DMS 273 treated with DMSO at 0.1 percent for 48 hours (cell line): ENCODE measurements around the gene EZH1.
"Not testable (repeated sequence)": the region's sequence is repeated elsewhere in the genome, so short reads cannot be mapped to it uniquely, and the experiment has no call there.

Source experiments
- DNase-seq: peaks from one replicate; lab custom pipeline; 2025; lab: John Stamatoyannopoulos, UW

Gene EZH1

DNA sequence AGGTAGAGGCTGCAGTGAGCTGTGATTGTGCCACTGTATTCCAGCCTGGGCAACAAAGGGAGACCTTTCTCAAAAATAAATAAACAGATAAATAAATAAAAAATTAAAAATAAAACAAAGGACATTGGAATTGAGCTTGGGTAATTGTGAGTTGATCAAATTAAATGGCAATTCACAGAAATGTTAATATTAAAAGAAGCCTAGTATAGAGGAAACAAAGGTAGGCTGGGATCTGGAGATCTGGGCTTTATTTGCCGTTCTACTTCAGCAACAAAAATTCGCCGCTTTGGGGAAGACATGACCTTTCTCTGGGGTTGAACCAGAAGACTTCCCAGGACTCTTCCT, 28.1 kb upstream of the EZH1 start:
- no peak for DNase-seq

DNA sequence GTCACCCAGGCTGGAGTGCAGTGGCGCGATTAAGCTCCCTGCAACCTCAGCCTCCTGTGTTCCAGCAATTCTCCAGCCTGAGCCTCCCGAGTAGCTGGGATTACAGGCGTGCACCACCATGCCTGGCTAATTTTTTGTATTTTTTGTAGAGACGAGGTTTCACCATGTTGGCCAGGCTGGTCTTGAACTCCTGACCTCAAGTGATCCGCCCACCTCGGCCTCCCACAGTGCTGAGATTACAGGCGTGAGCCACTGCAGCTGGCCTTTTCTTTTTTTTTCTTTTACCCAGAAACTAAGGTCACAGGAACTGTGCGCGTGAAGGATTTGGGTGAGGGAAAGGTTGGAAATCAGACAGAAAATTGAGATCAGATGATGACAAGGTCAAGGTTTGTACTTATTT, 25.1 kb upstream of the EZH1 start:
- DNase-seq = not testable (repeated sequence)

DNA sequence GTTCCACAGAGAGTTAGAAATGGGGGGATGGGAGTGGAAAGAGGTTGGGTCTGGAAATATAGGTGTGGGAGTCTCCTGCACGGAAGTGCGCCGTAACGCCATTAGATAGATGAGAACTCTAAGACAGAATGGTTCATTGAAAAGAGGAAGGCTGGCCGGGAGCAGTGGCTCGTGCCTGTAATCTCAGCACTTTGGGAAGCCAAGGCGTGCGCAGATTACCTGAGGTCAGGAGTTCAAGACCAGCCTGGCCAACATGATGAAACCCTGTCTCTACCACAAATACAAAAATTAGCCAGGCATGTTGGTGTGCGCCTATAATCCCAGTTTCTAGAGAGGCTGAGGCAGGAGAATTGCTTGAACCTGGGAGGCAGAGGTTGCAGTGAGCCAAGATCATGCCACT, 23.2 kb upstream of the EZH1 start:
- not testable (repeated sequence) for DNase-seq

DNA sequence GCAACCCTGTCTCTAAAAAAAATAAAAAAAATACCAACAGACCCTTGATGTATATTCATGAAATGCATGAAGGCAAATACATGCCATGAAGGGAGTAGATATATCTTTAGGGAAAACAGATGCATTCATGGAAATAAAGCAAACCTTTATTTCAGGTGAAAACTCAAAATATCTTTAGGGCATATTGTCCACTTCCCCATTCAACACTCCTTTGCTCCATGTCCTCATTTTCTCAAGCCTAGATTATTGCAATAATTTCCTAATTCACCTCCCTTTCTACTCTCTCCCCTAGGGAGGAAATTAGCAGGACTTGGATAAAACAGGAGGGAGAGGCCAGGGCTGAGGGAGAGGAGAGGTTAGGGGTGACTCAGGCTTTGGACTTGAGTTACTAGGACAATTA, 22.7 kb upstream of the EZH1 start:
- DNase-seq = no peak

DNA sequence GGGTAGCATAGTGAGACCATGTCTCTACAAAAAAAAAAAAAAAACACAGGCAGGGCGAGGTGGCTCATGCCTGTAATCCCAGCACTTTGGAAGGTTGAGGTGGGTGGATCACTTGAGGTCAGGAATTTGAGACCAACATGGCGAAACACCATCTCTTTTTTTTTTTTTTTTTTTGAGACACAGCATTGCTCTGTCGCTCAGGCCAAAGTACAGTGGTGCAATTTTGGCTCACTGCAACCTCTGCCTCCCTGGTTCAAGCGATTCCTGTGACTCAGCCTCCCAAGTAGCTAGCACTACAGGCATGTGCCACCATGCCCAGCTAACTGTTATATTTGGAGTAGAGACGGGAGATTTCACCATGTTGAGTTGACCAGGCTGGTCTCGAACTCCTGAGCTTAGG, 21.3 kb upstream of the EZH1 start:
- no peak for DNase-seq

DNA sequence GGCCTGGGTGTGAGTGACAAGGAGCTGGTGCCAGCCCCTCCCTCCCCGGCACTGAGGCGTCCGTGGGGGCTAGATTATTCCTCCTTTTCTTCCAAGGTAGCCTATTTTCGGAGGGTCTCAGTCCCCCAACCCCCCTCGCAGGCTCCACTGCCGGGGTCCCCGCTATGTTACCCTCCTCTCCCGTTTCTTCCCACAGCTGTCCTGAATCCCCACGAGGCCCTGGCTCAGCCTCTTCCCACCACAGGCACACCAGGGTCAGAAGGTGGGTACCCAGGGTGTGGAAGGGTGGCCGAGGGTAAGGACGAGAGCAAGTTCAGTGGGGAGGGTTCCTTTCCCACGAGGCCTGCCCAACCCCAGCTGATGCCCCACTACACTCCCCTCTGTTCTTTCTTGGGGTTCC, 16.8 kb upstream of the EZH1 start:
- no peak for DNase-seq

DNA sequence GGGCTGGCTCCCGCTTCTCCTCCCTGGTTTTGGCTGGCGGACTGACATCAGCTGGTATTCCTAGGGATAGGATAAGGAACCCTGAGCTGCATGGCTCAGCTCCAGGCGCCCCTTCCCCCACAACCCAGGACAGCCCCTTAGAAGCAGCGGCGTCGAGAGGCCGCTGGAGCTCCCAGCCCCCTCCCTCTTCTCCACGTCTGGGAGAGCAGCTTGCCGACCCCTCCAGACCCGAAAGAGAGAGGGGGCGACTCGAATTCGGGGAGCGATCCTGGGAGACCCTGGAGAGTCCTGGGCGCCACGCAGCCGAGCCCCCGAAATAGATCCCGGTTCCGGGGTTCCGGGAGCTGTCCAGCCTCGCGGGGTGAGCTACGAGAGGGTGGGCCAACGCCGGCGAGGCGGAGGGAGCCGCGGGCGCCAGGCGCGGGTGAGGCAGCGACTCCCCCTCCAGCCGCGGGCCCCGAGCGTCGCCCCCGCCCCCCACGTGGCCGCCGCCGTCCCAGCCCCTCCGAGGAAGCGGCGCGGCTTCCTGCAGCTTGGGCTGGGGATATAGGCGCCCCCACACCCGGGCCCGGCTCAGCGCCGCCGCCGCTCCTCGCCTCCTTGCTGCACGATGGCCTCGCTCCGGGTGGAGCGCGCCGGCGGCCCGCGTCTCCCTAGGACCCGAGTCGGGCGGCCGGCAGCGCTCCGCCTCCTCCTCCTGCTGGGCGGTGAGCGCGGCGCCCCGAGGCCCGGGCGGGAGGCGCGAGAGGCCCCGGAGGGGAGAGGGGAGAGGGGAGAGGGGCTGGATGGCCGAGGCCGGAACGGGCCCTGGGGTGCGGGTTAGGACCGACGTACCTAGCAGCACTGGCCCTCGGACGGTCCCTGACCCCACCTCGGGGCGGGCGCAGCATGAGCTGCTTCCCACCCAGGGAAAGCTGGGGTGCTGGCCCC, 16.1 kb upstream of the EZH1 start, which contains the start of gene RAMP2:
Gene RAMP2, plus strand, starts transcription at position 576 of the 930 bp plus-strand sequence. Its CDS starts 35 bp downstream, at position 611.
- no peak for DNase-seq

DNA sequence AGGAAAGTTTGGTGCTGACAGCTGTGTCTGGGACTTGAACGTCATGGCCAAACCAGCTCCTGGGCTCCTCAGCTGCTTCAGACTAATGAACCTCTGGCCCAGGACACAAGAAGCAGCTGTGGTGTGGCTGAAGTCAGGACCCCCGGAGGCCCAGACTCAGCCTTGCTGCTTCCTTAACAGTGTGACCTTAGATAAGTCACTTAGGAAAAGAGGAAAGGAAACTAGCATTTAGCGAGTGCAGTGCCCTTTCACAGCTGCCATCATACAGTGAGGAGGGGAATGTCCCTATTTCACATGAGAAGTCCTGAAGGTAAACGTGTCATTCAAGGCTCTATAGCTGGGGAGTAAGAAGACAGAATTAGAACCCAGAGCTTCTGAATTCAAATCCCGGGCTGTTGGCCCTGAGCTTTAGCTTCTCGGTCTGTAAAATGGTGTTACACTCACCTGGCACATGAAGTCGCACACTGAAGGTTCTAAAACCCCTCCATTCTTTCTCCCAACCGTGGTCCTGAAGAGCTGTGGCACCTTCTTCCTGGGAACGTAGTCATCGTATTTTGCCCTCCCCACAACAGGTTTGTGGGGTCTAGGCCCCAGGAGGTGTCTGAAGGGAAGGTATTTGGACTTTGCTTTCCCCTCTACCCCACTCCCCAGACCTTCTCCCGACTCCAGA, 15.3 kb upstream of the EZH1 start:
- DNase-seq = no peak

DNA sequence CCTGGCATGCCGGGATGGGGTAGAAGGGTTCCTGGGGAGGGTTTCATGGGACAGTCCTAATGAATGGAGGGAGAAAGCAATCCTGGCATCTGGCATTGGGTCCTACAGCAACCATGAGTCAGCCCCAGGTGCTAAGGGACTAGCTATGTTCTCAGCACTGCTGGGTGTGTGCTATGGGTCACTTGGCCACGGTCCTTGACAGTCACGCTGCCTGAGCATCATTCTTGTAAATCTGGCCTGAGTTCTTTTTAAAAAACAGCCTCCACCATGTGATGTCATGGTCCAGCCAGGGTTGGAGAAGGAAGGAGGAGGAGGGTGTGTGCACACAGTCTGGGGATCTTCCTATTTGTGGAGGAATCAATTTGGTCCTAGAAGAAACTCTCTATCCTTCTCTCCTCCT, 9.9 kb upstream of the EZH1 start:
- DNase-seq = no peak

DNA sequence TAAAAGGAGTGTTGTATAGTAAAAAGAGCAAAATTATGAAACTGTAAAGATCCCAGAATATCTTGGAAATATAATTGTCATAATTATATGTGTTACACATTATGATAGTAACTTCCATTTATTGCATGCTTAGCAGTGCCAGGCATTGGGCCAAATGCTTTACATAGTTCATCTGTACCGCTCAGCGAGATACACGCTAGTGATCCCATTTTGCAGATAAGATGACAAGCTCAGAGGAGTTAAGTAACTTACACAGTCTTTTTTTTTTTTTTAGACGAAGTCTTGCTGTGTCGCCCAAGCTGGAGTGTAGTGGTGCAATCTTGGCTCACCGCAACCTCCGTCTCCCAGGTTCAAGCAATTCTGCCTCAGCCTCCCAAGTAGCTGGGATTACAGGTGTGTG, 6.8 kb upstream of the EZH1 start:
- DNase-seq = no peak

DNA sequence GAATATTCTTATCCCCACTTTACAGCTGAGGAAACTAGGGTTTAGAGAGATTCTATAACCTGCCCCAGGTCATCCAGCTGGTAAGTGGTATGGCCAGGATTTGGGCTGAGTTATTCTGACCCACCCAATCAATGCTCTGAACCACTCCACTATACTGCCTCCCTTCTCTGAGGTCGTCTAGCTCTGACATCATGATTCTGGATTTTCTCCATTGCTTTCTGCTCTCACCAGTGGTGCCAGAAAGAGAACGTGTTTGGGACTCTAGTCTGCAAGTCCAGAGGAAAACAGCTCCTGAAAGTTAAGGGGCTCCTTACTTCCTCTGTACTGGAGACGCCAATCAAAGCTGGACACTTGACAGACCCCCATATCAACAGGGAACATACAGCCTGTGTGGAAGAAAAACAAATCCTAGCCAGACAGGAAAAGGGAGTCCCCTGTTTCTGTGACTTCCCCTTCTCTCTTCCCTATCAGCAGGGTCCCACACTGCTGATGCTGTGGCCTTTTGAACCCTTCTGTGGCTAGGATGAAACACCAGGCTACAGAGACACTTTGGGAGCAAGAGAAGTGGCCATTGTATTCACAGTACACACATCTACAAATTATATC, 6.0 kb upstream of the EZH1 start:
- DNase-seq = no peak

DNA sequence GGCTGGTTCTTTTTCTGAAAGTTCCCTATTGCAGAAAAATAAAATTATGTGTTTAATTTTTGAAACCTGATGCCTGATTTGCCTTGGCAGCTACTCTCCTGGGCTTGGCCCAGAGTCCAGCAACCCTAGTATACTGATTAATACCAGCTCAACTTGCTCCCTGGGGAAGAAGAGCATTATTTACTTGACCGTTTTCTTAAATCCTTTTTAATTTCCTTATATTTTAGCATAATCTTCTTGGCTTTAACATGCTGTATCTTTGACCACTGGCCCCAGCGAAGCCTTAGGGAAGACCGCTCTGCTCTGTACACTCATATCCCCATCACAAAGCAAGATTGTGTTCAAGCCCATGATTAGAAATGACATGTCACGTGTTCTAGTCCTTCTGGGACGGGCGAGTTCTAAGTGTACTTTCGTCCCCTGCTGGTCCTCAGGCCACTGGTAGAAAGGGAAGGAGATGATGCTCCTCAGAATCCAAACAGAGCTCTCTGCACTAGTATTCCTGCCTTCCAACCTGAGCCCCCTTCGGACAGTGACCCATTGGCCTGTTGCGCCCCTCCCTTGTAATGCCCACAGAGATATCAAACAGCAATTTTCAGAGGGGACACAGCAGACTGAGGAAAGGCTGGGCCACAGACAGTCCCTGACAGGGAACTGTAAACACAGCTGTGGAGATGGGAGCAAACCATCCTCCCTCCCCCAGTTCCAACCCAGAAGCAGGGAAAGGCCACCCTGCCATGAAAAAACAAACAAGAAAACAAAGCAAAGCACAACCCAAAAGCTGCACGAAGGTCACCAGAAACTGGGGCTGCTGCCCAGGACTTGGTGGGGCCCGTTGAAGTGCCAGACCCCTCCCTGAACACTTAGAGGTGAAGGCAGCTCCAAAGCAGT, 4.3 kb upstream of the EZH1 start:
- no peak for DNase-seq

DNA sequence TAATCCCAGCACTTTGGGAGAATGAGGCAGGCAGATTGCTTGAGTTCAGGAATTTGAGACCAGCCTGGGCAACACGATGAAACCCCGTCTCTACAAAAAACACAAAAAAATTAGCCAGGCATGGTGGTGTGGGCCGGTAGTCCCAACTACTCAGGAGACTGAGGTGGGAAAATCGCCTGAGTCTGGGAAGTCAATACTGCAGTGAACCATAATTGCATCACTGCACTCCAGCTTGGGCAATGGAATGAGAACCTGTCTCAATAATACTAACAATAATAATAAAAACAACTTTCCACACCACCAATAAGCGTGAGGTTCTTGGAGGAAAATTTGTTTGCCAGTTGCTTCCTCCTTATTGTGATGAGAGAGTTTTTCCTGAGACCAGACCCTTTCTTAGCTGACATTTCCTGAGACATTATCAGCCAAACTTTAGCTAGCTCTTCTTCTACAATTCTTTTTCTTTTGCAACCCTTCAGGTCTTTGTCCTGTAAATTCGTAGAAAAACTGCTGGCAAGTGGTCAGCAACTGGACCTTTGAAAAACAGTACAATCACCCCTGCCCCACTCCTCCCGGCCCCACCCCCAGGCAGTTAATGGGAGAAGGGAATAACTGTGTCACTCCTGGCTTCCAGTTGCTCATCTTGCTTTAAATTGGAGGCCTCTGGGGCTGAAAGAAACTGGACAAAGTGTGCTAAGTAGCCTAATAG, 3.5 kb upstream of the EZH1 start:
- no peak for DNase-seq

DNA sequence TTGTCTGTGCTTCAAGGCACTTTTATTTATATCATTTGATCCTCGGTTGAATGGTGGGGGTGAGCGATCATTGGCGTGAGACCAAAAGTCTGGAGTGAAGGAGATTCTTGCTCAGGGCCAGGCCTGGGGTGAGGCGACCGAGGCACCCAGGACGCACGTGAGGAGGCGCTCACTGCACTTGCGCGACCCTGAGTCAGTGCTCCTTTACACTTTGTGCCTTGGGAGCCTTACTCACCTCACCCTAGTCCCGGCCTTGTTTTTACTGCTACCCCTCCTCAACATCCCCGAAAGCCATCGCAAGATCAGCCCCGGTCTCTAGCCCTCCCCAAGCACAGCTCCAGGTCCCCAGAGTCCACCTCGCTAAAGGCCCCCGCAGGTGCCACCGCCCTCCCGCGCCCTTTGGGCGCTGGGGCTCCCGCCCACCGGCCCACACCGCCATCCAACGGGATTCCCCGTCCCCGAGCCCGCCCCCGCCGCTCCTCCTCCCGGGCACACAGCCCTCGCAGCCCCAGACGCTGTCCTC, 496 bp downstream of the EZH1 start:
- DNase-seq = no peak

DNA sequence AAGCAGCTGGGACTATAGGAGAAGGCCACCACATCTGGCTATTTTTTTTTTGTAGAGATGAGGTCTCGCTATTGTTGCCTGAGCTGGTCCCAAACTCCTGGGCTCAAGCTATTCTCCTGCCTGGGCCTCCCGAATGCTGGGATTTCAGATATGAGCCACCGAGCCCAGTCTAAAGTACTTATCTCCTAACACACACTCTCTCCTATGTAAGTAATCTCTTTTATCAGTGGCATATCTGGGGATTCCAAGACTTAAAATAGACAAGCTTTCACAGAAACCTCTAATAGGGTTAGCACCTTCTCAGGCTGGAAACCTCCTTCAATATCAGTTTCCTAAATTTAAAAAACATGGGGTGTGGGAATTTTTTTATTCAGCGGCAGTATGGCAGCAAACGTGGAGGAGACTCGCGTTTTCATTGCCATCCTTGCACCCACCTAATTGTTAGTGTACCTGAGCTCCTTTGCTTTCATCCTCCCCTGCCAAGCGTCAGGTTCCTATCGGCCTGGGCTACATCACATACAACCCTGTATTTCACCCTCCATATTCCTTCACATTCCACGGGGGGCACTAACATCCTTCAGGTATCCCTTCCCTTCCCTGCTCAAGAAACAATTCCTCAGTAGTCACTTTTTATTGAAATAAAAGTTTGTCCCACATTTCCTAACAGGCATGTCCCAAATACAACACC, 1.1 kb downstream of the EZH1 start:
- no peak for DNase-seq

DNA sequence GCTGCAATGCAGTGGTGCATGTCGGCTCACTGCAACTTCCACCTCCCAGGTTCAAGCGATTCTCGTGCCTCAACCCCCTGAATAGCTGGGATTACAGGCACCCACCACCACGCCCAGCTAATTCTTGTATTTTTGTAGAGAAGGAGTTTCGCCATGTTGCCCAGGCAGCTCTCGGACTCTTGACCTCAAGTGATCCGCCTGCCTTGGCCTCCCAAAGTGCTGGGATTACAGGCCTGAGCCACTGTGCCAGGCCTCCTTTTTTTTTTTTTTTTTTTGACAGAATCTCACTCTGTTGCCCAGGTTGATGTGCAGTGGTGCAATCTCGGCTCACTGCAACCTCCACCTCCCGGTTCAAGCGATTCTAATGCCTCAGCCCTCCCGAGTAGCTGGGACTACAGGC, 1.9 kb downstream of the EZH1 start:
- DNase-seq = not testable (repeated sequence)

DNA sequence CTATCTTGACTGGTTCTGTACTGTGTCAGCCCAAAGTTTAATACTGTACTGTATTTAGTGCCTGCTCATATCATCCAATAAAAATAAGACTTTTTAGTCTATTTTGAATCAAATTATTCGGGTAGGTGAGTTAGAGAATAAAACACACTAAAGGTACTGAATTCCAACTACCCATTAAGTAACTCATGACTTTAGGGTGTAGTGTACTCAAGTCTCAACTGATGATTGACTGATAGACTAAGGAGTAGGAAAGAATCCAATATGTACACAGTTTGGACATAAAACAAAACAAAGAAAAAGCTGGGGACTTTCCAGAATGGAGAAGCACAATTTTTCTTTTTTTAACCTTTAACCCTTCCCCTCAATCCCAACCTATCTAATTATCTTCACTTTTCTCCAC, 4.1 kb downstream of the EZH1 start:
- DNase-seq = no peak

DNA sequence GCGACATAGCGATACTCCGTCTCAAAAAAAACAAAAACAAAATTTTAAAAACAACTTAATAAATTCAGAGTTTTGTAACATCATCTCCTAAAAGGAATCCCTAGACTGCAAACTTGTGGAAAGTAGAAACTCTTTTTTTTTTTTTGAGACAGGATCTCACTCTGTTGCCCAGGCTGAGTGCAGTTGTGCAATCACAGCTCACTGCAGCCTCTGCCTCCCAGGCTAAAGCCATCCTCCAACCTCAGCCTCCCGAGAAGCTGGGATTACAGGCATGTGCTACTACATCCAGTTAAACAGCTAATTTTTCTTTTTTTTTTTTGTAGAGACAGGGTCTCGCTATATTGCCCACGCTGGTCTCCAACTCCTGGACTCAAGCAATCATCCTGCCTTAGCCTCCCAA, 19.7 kb downstream of the EZH1 start:
- DNase-seq = no peak

DNA sequence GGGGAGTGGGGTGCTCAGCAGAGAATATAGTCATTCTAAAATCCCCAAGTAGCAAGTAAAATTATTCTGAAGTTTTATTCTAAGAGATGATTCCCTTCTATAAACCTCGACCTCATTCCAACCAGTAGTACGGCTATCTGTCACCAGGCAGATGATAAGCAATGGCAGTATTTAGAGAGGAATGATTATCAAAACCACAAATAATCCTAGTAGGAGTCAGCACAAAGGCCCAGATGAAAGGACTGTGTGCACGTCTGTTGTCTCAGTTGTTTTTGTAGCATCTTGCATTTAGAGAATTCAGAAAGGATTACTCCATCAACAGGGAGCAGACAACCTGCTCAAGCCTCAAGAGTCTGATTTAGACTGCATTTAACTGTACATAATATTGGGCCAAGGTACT, 21.2 kb downstream of the EZH1 start:
- no peak for DNase-seq

DNA sequence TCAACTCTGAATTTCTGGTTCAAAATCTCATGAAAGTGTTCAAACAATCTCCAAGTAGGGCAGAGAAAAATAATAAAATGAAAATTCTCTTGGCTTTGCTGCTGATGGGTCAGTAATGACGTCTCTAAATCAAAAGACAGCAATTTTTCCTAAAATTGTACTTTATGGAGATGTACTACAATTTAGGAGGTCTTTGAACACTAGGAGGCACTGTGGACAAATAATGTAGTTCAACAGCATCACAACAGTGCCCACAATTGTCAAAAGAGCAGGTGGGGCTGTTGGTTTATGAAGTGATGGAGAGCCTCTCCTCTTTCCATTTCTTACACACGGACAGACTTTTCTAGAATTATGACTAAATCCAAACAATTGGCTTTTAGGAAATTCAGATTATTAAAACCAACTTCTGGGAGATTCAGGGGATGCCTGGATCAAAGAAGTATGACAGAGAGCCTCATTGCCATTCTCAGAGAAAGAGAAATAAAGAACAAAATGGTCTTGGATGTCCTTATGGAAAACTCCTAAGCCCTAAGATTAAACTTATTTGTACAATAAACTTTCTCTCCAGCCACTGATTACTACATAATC, 23.8 kb downstream of the EZH1 start:
- no peak for DNase-seq
